GM23248 (cell line): ENCODE results near the gene WIF1.

ENCODE experiments used
- EZH2 ChIP-seq: fragments of 200-600 bp; sonication (generic); IDR thresholded peaks from 2 replicates; pipeline ENCODE4 v1.6.1; 2018; ENCODE audit warnings: antibody characterized with exemption, mild to moderate bottlenecking; ENCODE audit not compliant: insufficient read depth, poor library complexity, severe bottlenecking
- EZH2phosphoT487 ChIP-seq: fragments of 200-600 bp; sonication (generic); IDR thresholded peaks from 2 replicates; pipeline ENCODE4 v1.6.1; 2018; ENCODE audit warnings: antibody characterized with exemption, moderate library complexity, mild to moderate bottlenecking, low read depth; ENCODE audit not compliant: insufficient read depth

DNA sequence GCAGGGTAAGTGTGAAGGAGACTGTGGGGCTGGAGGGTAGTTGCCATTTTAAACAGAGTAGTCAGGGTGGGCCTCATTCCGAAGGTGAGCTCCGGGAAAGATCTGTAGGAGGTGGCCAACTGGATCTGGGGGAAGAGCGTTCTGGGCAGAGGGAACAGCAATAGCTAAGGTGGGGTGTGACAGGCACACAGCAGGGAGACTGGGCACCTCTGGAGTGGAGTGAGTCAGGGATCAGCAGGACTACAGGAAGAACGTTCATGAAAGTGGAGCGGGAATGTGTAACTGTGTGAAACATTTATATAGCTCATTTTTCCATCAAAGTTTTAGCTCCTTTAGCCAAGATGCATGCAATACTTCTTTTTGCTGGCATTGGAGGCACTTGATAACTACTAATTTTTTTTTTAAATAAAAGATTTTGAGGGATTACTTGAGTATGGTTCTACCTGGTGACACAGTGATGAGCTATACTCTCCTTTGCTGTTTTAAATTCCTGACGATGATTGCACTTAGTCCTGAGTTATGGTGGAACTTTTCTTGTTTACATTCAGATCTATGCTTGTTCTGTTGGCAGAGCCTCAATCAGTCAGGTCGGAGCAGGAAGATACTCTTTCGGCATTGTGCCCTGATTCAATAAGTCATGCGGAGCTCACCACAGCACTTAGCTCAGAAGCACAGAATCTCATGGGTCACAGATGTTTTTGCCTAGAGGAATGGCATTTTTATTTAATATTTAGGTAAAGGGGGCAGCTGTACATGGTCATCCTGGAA lies 106.4 kb downstream of the WIF1 start:
- no peak for TF ChIP-seq EZH2phosphoT487
- no peak for TF ChIP-seq EZH2
